ENCODE data around the gene KANSL2. TPM values are rescaled to one million over a fixed set of nuclear protein-coding genes. Genes with fewer than 3 reads are reported as not detected.

Gene KANSL2
- total RNA-seq, 1 experiment from 2014 or later, result 59.7 TPM

DNA sequence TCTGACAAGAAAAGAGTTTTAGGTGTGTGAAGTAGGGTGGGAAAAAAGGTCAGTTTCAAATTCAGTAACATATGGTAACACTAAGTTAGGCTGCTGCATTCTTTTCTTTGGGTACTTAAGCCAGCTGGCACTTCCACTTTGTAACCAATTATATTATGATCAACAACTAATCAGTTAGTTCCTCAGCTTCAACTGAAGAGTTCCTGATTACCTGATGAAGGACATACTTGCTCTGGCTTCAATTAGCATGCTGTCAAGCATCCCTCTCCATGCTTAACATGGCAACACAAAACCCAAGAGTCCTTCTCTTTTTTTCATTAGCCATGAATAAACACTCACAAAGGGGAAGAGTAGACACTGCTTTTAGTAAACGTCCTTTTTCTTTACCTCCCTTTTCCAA is 6.8 kb upstream of the KANSL2 start:
- Mint-ChIP-seq H3K27ac (ENCODE audit: unreplicated experiment) (no peak overlapping the region), H3K4me1 (ENCODE audit: low read depth, unreplicated experiment) (no peaks in the 10 kb centered on the region), H3K27me3 (ENCODE audit: insufficient read depth, unreplicated experiment) (no peaks in the 10 kb centered on the region), H3K9me3 (ENCODE audit: unreplicated experiment) (no peaks in the 10 kb centered on the region), H3K4me3 (ENCODE audit: unreplicated experiment) (no peak overlapping the region), H3K36me3 (ENCODE audit: insufficient read depth, unreplicated experiment) (peaks cover 62% of the 10 kb centered on the region)
- ChIA-PET POLR2A (no interaction called here), CTCF (no interaction called here)
- TF ChIP-seq, protein P1, sequence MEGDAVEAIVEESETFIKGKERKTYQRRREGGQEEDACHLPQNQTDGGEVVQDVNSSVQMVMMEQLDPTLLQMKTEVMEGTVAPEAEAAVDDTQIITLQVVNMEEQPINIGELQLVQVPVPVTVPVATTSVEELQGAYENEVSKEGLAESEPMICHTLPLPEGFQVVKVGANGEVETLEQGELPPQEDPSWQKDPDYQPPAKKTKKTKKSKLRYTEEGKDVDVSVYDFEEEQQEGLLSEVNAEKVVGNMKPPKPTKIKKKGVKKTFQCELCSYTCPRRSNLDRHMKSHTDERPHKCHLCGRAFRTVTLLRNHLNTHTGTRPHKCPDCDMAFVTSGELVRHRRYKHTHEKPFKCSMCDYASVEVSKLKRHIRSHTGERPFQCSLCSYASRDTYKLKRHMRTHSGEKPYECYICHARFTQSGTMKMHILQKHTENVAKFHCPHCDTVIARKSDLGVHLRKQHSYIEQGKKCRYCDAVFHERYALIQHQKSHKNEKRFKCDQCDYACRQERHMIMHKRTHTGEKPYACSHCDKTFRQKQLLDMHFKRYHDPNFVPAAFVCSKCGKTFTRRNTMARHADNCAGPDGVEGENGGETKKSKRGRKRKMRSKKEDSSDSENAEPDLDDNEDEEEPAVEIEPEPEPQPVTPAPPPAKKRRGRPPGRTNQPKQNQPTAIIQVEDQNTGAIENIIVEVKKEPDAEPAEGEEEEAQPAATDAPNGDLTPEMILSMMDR (IDR thresholded peaks at IDR 0.05; ENCODE audit: insufficient read depth in 1 of 2, low read depth in 1 of 2, low read length in 1 of 2, severe bottlenecking in 1 of 2, unreplicated experiment in 1 of 2), result no peak
- Histone ChIP-seq H3K27me3 (replicated peaks; ENCODE audit: control insufficient read depth, insufficient read depth, low read length) (no peaks in the 10 kb centered on the region), H3K4me3 (ENCODE audit: low read depth, low read length) (no peak overlapping the region), H3K4me1 (0 out of 2 replicates have a peak, but pooled peaks cover 6% of the 10 kb centered on the region), H3K36me3 (ENCODE audit: control insufficient read depth, insufficient read depth, low read length) (peaks cover 3% of the 10 kb centered on the region), H3K9me3 (no peaks in the 10 kb centered on the region)
- intact Hi-C loops (cut with micrococcal nuclease; ENCODE audit: unreplicated experiment), result no loop called here
- no peak for DNase-seq
- BruUV-seq (replicated peaks), result no TSS peak

DNA sequence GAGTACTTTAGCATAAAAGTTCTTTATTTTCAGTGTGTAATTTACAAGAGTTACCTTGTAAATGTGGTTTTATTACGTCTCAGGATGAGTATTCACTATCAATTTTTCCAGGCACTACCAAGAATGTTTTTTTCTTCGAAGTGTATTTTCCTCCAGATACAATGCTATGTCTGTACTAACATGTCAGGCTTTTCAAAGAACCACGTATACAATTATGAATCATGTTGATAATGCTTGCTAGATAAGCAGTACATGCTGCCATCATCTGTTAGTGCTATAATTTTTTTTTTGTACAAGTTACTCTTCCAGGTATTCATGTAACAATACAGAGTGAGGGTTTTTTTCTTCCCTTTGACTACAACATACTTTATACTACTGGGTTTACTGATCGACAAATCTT is 5.6 kb upstream of the KANSL2 start:
- BruUV-seq (replicated peaks), result no TSS peak
- no peaks in the 10 kb centered on the region for H3K27me3 ChIP-seq (replicated peaks; ENCODE audit: control insufficient read depth, insufficient read depth, low read length)
- no peak overlapping the region for H3K4me3 ChIP-seq (ENCODE audit: low read depth, low read length)
- peaks cover 49% of the 10 kb centered on the region for H3K36me3 Mint-ChIP-seq (ENCODE audit: insufficient read depth, unreplicated experiment)
- POLR2A ChIA-PET, result no interaction called here
- TF ChIP-seq, protein P1 (IDR thresholded peaks at IDR 0.05; ENCODE audit: insufficient read depth in 1 of 2, low read depth in 1 of 2, low read length in 1 of 2, severe bottlenecking in 1 of 2, unreplicated experiment in 1 of 2), result no peak
- H3K9me3 ChIP-seq, result no peaks in the 10 kb centered on the region
- no peak for DNase-seq
- intact Hi-C loops (cut with micrococcal nuclease; ENCODE audit: unreplicated experiment), result no loop called here
- H3K4me3 Mint-ChIP-seq (ENCODE audit: unreplicated experiment), result no peak overlapping the region
- CTCF ChIA-PET, result no interaction called here
- 0 out of 2 replicates have a peak, but pooled peaks cover 6% of the 10 kb centered on the region for H3K4me1 ChIP-seq
- H3K27me3 Mint-ChIP-seq (ENCODE audit: insufficient read depth, unreplicated experiment), result no peaks in the 10 kb centered on the region
- H3K27ac Mint-ChIP-seq (ENCODE audit: unreplicated experiment), result no peak overlapping the region
- H3K36me3 ChIP-seq (ENCODE audit: control insufficient read depth, insufficient read depth, low read length), result no peaks in the 10 kb centered on the region; the same call in 1 of the 2 replicates
- no peaks in the 10 kb centered on the region for H3K9me3 Mint-ChIP-seq (ENCODE audit: unreplicated experiment)
- no peaks in the 10 kb centered on the region for H3K4me1 Mint-ChIP-seq (ENCODE audit: low read depth, unreplicated experiment)

DNA sequence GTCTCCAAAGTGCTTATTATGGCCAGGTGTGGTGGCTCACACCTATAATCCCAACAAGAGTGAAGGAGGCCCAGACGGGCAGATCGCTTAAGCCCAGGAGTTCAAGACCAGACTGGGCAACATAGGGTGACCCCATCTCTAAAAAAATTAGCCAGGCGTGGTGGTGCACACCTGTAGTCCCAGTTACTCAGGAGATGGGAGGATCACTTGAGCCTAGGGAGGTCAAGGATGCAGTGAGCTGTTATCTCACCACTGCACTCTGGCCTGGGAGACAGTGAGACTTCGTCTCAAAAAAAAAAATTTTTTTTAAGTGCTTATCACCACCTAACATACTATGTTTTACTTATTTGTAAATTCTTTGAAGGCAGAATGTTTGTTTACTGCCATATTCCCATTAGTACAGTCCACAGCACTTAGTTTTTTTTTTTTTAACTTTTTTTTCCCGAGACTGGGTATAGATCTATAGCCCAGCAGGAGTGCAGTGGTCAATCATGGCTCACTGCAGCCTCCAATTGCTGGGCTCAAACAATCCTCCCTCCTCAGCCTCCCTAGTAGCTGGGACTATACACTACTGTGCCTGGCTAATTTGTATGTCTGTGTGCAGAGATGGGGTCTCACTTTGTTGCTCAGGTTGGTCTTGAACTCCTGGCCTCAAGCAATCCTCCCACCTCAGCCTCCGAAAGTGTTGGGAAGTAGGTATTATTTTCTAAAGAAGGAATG is 4.7 kb upstream of the KANSL2 start:
- Mint-ChIP-seq H3K36me3 (ENCODE audit: insufficient read depth, unreplicated experiment) (peaks cover 48% of the 10 kb centered on the region), H3K27ac (ENCODE audit: unreplicated experiment) (no peak overlapping the region), H3K4me3 (ENCODE audit: unreplicated experiment) (no peak overlapping the region), H3K27me3 (ENCODE audit: insufficient read depth, unreplicated experiment) (no peaks in the 10 kb centered on the region), H3K9me3 (ENCODE audit: unreplicated experiment) (no peaks in the 10 kb centered on the region), H3K4me1 (ENCODE audit: low read depth, unreplicated experiment) (no peaks in the 10 kb centered on the region)
- Histone ChIP-seq H3K36me3 (ENCODE audit: control insufficient read depth, insufficient read depth, low read length) (no peaks in the 10 kb centered on the region; the same call in 1 of the 2 replicates), H3K4me1 (0 out of 2 replicates have a peak, but pooled peaks cover 6% of the 10 kb centered on the region), H3K27me3 (replicated peaks; ENCODE audit: control insufficient read depth, insufficient read depth, low read length) (no peaks in the 10 kb centered on the region), H3K4me3 (ENCODE audit: low read depth, low read length) (no peak overlapping the region), H3K9me3 (no peaks in the 10 kb centered on the region)
- no TSS peak for BruUV-seq (replicated peaks)
- ChIA-PET POLR2A (no interaction called here), CTCF (no interaction called here)
- DNase-seq, result no peak
- intact Hi-C loops (cut with micrococcal nuclease; ENCODE audit: unreplicated experiment), result no loop called here
- TF ChIP-seq, protein P1 (IDR thresholded peaks at IDR 0.05; ENCODE audit: insufficient read depth in 1 of 2, low read depth in 1 of 2, low read length in 1 of 2, severe bottlenecking in 1 of 2, unreplicated experiment in 1 of 2), result no peak
